WERI-Rb-1 (cell line): ENCODE results near the gene TGFB1I1.

Experiments used
- DNase-seq: peaks from one replicate; pipeline ENCODE4 v3.0.0-alpha.2; 2020
- H3K27ac ChIP-seq: fragments of 250-450 bp; sonication (Bioruptor Pico); 2 replicates; pipeline ENCODE4 v1.5.1; 2020; ENCODE audit warnings: mild to moderate bottlenecking, moderate library complexity
- H3K27me3 ChIP-seq: fragments of 250-450 bp; sonication (Bioruptor Pico); 2 replicates; pipeline ENCODE4 v1.5.1; 2021; ENCODE audit warnings: mild to moderate bottlenecking, low read depth, moderate library complexity; ENCODE audit not compliant: insufficient read depth, severe bottlenecking
- H3K36me3 ChIP-seq: fragments of 250-450 bp; sonication (Bioruptor Pico); 2 replicates; pipeline ENCODE4 v1.5.1; 2020; ENCODE audit warnings: mild to moderate bottlenecking, moderate library complexity
- H3K4me3 ChIP-seq: 2 replicates; pipeline ENCODE4 v1.5.1; 2011; ENCODE audit warnings: low read depth, mild to moderate bottlenecking, control low read depth, low read length
- H3K9me3 ChIP-seq: fragments of 250-450 bp; sonication (Bioruptor Pico); 2 replicates; pipeline ENCODE4 v1.5.1; 2021; ENCODE audit warnings: mild to moderate bottlenecking, moderate library complexity; ENCODE audit not compliant: severe bottlenecking
- TF ChIP-seq, protein P1 (sequence below): IDR thresholded peaks from 2 replicates; pipeline ENCODE4 v1.5.1; 2011; ENCODE audit warnings: low read depth, mild to moderate bottlenecking, control low read depth, inconsistent platforms, low read length

Gene TGFB1I1

DNA sequence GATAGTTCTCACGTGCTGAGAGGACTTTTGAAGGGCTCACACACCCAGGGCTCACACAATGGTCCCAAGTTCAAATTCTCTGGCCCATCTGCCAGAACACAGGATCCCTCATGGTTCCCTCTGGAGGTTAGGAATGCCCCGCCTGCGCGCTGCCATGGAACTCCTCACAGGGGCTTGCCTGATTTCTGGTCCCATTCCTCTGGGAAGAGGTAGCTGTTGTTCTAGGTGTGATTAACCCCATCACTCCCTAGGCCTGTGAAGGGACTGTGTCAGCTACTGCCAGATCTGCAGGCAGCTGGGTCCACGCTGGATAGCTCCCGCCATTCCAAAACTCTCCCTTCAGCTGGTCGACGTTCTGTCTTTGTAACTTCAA, 15.0 kb upstream of the TGFB1I1 start:
- peaks cover 9% of the 10 kb centered on the region for H3K36me3 ChIP-seq
- TF ChIP-seq, protein P1, sequence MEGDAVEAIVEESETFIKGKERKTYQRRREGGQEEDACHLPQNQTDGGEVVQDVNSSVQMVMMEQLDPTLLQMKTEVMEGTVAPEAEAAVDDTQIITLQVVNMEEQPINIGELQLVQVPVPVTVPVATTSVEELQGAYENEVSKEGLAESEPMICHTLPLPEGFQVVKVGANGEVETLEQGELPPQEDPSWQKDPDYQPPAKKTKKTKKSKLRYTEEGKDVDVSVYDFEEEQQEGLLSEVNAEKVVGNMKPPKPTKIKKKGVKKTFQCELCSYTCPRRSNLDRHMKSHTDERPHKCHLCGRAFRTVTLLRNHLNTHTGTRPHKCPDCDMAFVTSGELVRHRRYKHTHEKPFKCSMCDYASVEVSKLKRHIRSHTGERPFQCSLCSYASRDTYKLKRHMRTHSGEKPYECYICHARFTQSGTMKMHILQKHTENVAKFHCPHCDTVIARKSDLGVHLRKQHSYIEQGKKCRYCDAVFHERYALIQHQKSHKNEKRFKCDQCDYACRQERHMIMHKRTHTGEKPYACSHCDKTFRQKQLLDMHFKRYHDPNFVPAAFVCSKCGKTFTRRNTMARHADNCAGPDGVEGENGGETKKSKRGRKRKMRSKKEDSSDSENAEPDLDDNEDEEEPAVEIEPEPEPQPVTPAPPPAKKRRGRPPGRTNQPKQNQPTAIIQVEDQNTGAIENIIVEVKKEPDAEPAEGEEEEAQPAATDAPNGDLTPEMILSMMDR, result no peak
- H3K27me3 ChIP-seq, result no peaks in the 10 kb centered on the region
- no peak overlapping the region for H3K27ac ChIP-seq
- no peak overlapping the region for H3K4me3 ChIP-seq
- no peak for DNase-seq
- H3K9me3 ChIP-seq, result no peaks in the 10 kb centered on the region

DNA sequence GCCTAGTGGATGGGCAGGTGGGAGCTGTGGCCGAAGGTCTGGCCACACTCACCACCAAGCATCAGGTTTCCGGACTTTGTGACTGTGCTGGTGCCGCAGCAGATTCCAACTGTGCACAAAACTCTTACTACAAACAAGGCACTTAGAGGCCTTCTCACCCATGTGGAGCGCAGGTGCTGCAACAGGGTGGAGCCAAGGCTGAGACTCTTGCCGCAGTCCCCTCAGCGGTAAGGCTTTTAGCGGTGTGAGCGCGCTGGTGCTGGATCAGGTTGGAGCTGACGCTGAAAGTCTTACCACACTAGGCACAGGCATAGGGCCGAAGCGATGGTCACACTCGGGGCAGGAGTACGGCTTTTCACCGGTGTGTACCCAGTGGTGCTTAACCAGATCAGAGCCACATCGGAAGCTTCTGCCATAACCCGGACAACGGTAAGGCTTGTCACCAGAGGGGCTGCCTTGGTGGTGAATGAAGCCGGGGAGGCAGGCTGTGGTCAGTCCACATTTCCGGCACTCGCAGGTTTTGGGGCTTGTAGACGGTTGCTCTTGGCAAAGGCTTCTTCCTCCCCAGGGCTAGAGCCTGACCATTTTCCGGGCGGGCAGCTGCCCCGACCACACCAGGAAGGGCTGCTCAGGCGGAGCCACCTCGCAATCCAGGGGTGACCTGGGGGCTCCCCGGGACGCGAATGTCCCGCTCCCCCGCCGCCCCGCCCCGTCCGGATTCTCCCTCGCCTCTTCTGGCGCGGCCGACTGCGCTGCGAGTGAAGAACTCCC, 13.7 kb upstream of the TGFB1I1 start:
- DNase-seq, result peak; percentile 46
- peak overlapping the region; percentile 98 for H3K27ac ChIP-seq
- peak overlapping the region; percentile 88 for H3K4me3 ChIP-seq
- peaks cover 17% of the 10 kb centered on the region for H3K36me3 ChIP-seq
- no peaks in the 10 kb centered on the region for H3K9me3 ChIP-seq
- H3K27me3 ChIP-seq, result no peaks in the 10 kb centered on the region
- TF ChIP-seq, protein P1, result peak; percentile 42

DNA sequence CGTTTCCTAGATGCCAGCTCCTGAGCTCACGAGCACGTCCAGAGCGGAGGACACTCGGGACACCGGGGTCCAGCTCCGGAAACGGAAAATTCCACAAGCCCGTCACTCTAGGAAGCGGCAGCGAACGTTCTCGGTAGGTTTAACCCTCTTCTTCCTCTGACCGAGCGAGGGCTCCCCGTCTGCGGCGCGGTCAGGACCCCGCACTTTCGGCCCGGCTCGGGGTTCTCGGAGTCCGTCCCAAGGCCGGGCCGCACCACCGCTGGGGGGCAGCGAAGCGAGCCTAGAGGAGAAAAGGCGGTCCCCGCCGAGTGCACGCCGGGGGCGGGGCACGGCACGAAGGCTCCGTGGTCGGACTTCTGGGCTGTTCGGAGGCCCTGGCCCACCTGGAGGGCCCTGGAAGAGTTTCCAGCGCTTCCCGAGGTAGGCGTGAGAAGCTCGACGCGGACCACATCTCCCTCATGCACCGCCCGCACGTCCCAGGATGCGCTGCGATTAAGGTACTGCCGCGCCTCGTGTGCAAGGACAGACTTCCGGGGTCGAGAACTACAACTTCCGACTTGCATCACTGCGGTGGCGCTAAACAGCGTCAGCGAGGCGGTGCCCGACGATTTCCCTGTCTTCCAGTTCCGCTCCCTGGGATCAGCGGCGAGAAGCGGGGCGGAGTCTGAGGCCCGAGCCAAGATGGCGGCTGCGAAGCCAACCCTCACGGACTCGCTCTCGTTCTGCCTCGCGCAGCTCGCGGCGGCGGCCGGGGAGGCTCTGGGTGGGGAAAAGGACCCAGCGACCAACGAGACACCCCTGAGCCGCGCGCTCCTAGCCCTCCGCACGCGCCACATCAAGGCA, 12.9 kb upstream of the TGFB1I1 start, which contains the start of gene ARMC5:
ARMC5 (plus strand) TSS at position 658 of the 843 bp plus-strand sequence; CDS start at position 682, 24 bp downstream.
- no peaks in the 10 kb centered on the region for H3K27me3 ChIP-seq
- peak; percentile 98 for DNase-seq
- no peaks in the 10 kb centered on the region for H3K9me3 ChIP-seq
- peak within 1 kb of the TSS; percentile 98 for H3K27ac ChIP-seq
- peak within 1 kb of the TSS; percentile 88 for H3K4me3 ChIP-seq
- TF ChIP-seq, protein P1, result peak; percentile 63
- peaks cover 17% of the 10 kb centered on the region for H3K36me3 ChIP-seq

DNA sequence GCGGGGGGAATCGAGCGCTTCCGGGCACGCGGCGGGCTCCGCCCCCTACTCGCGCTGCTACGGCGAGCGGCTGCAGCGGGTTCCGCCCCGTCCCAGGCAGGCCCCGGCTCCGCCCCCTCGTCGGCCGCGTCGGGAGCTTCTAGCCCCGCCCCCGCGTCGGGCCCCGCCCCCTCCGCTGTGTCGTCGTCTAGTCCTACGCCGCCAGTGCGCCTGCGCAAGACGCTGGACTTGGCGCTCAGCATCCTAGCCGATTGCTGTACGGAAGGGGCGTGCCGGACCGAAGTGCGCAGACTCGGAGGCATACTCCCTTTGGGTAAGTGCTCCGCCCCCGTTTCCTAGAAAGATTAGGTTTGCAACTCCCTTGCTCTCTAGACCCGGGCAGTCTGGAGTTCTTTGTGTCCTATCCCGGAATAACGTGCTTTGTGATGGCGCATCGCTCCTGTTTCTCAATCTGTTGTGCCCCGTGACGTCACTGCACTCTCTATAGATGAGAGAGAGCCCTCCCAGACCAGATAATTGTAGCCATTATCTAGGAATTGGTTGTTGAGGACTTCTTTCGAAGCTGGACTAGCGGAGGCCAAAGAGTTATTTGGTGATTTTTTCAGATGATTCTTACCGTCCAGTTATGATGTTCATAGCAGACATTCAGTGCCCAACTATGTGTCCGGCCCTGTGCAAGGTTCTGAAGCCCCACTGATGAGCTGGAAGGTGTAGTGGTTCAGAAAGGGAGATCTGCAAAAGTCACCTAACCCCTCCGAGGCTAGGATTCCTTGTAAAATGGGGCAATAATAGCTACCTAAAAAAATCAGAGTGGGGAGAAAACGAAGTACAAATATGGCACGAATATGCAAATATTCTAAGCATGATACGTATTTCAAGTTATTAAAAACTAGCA, 12.0 kb upstream of the TGFB1I1 start:
- Histone ChIP-seq H3K4me3 (peak overlapping the region; percentile 88), H3K27me3 (no peaks in the 10 kb centered on the region), H3K27ac (peak overlapping the region; percentile 98), H3K9me3 (no peaks in the 10 kb centered on the region), H3K36me3 (peaks cover 19% of the 10 kb centered on the region)
- peak; percentile 100 for DNase-seq
- TF ChIP-seq, protein P1, result no peak

DNA sequence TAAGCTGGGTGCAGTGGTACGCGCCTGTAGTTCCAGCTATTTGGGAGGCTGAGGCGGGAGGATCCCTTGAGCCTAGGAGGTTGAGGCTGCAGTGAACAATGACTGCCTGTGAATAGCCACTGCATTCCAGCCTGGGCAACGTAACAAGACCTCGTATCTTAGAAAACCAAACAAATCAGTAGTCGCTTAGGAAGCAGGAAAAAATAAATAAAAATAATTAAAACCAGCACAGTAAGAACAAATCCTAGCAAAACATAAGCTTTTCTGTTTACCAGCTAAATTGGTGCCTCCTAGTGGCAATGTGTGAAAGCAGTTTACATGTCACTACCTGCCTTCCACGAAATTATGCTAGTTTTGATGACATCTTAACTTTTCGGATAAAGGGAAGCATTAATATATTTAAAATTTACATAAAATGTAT, 11.4 kb upstream of the TGFB1I1 start:
- Histone ChIP-seq H3K36me3 (peaks cover 24% of the 10 kb centered on the region), H3K4me3 (peak overlapping the region; percentile 72), H3K27ac (peak overlapping the region; percentile 83), H3K9me3 (no peaks in the 10 kb centered on the region), H3K27me3 (no peaks in the 10 kb centered on the region)
- no peak for DNase-seq
- TF ChIP-seq, protein P1, result peak; percentile 48
